ENCODE data around the gene ADH1C.
"Not testable (repeated sequence)": the region's sequence is repeated elsewhere in the genome, so short reads cannot be mapped to it uniquely, and the experiment has no call there.

ADH1C gene

DNA sequence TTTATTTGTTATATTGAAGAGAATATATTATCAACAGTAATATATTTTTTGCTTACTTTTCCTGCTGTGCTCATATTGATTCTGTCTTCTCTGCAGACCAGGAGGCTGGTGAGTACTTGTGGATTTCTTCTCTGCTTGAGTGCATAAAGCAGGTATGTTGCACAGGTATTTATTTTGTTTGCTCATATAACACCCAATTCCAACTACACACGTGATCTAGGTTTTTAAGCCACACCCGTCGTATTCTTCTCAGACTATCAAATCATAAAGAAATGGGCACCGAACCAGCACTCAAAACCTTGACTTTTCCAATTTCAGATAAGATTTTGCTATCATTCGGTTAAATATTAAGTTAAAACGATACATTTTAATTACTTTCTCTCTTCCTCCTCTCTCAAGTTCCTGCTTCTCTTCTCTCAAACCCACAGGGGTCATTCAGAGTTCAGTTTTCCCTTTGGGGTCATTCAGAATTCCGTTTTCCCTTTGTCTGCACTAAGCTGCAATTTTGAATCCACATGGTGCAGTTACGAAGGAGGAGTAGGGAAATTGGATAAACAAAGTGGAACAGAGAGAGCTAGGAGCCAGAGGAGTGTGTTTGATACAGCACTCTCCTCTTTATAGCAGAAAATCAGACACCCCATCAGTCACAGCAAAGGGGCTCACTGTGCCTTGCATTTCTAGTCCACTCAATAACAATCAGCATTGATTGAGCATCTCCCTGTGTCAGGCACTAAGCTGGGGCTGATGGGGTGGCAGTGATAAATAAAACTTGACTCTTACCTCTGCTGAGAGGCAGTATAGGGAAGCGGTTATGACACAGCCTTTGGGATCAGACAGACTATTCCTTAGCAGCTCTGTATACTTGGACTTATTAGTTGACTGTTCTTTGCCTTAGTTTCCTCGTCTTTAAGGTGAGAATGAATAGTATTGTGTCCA, at the start of gene ADH1C:
Gene ADH1C, minus strand, starts transcription at position 145 of the 936 bp plus-strand sequence. Its CDS starts 71 bp downstream, at position 74.
- DNase-seq (ENCODE audit: low read depth in 2 of 2) = no peak

DNA sequence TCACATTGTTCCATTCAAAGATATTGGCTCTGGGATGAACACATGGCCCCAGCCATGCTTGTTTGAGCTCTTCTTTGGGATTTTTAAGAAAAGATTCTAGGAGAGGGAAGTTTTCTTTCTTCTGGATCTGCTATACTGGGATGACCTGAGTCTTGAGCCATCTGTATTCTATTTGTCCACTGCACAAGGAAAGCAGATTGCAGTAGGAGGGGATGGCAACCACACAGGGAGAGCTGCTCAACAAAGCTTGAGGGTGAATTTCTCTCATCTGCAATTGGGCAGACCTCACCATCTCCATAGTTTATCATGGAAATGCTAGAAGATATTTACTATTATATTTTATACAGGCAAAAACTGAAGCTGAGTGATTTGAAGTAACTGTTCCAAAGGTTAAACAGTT, 48.3 kb upstream of the ADH1C start:
- DNase-seq (ENCODE audit: low read depth in 2 of 2) = no peak

- DNase-seq (ENCODE audit: low read depth in 2 of 2) = no peak
Observed at GRCh38 chr4:99399017-99399416, 46.5 kb upstream of the ADH1C start.

DNA sequence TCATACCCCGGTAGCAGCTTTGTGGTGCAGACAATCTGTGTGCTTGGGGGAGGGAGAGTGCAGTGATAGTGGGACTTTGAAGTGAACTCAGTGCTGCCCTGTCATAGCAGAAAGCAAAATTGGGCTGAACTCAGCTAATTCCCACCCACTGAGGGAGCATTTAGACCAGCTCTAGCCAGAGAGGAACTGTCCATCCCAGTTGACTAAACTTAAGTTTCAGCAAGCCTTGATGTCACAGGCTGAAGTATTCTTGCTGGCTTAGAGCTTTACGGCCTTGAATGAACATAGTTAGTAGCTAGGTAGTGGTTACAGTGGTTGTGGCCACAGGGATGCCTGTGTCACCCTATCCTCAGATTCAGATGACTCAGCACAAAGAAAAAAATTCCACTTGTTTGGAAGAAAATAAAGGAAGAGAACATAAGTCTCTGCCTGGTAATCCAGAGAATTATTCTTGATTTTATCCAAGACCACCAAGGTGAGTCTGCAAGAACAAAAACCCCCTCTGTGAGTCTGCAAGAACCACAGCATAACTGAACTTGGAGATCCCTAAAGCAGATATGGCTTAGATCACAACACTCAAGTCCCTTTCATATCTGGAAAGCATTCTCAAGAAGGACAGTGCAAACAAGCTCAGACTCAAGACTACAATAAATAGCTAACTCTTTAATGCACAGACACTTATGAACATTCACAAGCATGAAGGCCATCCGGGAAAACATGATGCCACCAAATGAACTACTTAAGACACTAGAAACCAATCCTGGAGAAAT, 43.2 kb upstream of the ADH1C start:
- DNase-seq (ENCODE audit: low read depth in 2 of 2) = no peak

DNA sequence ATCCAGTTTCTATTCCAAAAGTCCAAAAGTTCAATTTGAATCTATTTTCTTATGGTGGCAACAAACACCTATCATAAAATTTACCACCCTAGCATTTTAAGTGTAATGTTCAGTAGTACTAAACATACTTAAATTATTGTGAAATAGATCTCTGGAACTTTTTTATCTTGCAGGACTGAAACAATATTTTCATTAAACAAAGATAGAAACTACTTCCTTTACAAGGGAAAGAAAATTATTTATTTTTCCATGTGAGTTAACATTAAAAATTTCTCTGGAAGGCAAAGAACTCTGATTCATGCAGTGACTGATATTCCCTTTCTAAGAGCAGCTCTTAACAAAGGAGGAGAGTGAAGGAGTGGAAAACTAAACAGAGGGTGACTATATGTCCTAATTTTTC, 42.4 kb upstream of the ADH1C start:
- no peak for DNase-seq (ENCODE audit: low read depth in 2 of 2)

GRCh38 chr4:99390055-99390454, 37.5 kb upstream of the ADH1C start:
- DNase-seq (ENCODE audit: low read depth in 2 of 2) = no peak

DNA sequence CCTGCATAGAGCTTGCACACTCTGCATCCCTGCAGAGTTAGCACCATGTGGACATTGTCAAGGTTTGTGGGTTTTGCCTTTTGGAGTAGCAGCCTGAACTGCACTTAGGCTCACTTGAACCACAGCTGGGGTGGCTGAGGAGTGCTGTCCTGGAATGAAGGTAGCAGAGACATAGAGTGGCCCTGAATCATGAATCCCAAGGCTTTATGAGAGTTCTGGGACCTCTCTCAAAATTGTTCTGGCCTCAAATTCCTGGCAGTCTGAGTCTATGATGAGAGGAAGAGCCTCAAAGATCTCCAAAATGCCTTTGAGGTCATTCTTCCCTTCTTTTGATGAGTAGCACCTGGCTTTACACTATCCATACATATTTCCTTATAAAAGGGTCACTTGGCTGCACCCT, 37.1 kb upstream of the ADH1C start:
- DNase-seq (ENCODE audit: low read depth in 2 of 2) = no peak

- no peak for DNase-seq (ENCODE audit: low read depth in 2 of 2)
Observed at GRCh38 chr4:99383833-99384392, 31.4 kb upstream of the ADH1C start.

- no peak for DNase-seq (ENCODE audit: low read depth in 2 of 2)
Observed at GRCh38 chr4:99383399-99383798, 30.9 kb upstream of the ADH1C start.

- no peak for DNase-seq (ENCODE audit: low read depth in 2 of 2)
Observed at GRCh38 chr4:99382745-99383360, 30.3 kb upstream of the ADH1C start.

DNA sequence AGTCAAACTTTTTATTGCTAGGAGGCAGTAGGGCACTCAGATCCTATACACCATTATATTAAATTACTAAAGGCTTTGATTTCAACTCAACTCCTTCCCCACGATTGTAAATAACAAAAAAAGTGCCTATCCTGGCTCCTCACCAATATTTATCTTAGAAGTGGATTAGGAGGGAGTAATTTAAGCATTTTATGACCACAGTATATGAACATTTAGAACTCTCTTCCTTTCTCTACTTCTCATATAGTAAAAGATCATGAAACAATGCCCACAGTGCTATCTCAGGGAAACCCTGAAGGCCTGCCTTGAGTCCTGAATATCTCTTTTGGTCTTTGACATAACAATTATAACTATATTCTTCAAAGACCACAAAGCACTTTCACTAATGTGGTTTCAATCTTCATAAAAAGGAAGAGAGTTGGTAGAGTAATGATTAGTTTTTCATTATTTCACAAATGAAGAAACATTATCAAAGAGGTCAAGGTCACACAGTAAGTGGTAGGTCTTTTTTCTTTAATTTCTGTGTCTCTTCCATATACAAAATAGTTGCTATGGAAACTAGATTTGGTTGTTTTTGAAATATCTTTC, 29.1 kb upstream of the ADH1C start:
- DNase-seq (ENCODE audit: low read depth in 2 of 2) = no peak

DNA sequence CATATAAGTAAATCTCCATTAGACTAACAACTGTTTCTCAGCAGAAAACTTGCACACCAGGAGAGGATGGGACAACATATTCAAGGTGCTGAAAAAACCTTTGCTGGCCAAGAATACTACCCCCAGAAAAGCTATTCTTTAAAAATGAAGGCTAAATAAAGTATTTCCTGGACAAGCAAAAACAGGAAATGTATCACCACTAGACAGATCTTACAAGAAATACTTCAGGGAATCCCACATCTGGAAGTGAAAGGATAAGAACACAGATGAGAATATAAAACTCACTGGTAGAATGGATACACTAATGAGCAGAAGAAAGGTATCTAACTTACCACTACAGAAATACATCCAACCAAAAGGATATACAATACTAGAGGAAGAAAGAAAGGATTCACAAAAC, 27.0 kb upstream of the ADH1C start:
- no peak for DNase-seq (ENCODE audit: low read depth in 2 of 2)

DNA sequence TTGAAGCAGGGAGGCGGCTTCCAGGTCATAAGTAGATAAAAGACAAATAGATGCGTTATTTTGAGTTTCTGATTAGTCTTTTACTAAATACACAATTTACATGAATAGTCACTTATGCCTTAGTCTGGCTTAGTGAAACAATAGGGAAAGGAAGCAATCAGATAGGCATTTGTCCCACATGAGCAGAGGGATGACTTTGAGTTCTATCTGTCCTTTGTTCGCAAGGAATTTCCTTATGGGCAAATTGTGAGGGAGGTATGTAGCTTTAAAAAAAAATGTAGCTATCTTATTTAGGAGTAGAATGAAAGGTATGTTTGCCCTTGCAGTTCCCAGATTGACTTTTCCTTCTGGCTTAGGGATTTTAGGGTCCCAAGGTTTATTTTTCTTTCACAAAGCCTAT, 26.3 kb upstream of the ADH1C start:
- DNase-seq (ENCODE audit: low read depth in 2 of 2) = no peak

DNA sequence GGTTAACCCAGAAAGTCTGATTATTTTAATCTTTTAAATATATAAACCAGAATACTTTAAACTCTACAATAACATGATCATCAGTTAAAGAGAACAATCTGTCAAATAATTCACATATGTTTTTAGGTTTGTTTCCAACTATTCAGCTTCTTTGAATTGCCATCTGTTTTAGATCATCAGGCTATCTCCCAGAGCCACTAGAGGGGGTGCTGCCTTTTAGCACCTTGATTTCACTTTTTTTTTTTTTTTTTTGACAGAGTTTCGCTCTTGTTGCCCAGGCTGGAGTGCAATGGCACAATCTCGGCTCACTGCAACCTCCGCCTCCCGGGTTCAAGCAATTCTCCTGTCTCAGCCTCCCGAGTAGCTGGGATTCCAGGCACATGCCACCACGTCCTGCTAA, 24.8 kb upstream of the ADH1C start:
- not testable (repeated sequence) for DNase-seq (ENCODE audit: low read depth in 2 of 2)

DNA sequence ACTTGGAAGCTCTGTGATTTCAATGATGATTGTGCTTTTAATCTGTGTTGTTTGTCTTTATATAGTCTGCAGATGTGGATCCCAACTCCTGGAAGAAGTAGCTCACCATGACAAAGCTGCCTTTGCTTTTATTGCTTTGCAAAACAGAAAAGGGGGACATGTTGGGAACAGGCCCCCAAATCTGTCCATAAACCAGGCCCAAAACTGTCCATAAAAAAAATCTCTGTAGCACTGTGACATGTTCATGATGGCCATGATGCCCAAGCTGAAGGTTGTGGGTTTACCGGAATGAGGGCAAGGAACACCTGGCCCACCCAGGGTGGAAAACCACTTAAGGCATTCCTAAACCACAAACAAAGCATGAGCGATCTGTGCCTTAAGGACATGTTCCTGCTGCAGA, 19.9 kb upstream of the ADH1C start:
- not testable (repeated sequence) for DNase-seq (ENCODE audit: low read depth in 2 of 2)

- DNase-seq (ENCODE audit: low read depth in 2 of 2) = not testable (repeated sequence)
Observed at GRCh38 chr4:99367817-99368216, 15.3 kb upstream of the ADH1C start.

DNA sequence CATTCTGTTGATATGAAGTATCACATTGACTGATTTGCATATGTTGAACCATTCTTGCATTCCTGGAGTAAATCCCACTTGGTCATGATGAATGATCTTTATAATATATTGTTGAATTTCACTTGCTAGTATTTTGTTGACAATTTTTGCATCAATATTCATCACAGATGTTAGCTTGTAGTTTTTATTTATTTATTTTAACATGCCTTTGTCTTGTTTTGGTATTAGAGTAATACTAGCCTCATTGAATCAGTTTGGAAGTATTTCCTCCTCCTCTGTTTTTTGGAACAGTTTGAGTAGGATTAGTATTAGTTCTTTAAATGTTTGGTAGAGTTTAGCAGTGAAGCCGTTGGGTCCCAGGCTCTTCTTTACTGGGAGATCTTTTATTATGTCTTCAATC, 13.9 kb upstream of the ADH1C start:
- DNase-seq (ENCODE audit: low read depth in 2 of 2) = no peak

DNA sequence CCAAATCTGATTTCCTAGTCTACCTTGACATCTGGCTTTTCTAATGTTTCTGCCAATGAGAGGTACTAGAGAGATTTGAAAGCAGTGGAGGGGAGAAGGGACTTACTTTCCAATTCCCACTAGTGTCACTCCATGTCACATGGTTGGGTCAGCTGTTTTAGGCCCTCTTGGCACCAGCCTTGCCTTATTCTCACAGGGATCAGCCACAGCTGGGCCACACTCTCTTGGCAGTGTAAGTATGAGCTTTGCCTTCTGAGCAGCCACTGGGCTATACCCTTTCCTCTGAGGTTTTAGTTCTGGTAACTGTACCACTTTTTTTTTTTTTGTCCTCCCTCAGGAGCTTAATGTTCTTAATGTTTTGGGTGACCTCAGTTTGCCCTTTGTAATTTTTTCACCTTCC, 10.2 kb upstream of the ADH1C start:
- no peak for DNase-seq (ENCODE audit: low read depth in 2 of 2)

DNA sequence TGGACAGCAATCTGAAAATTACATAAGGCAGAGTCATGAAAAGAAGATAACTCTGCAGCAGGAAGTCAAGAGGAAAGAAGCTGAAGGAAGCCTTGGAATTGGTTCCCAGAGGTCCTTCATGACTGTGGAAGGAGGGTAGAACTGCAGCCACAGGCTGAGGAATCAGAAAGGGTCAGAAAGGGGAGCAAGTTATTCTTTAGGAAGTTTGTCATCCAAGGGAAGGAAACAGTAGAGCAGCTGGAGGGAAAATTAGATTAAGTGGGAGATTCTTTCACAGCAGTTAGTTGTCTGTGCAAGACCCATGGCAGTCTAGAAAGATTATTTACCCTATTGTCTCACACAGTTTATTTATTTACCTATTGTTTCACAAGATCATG, 9.3 kb upstream of the ADH1C start:
- DNase-seq (ENCODE audit: low read depth in 2 of 2) = no peak

- no peak for DNase-seq (ENCODE audit: low read depth in 2 of 2)
Observed at GRCh38 chr4:99361268-99361898, 8.8 kb upstream of the ADH1C start.

DNA sequence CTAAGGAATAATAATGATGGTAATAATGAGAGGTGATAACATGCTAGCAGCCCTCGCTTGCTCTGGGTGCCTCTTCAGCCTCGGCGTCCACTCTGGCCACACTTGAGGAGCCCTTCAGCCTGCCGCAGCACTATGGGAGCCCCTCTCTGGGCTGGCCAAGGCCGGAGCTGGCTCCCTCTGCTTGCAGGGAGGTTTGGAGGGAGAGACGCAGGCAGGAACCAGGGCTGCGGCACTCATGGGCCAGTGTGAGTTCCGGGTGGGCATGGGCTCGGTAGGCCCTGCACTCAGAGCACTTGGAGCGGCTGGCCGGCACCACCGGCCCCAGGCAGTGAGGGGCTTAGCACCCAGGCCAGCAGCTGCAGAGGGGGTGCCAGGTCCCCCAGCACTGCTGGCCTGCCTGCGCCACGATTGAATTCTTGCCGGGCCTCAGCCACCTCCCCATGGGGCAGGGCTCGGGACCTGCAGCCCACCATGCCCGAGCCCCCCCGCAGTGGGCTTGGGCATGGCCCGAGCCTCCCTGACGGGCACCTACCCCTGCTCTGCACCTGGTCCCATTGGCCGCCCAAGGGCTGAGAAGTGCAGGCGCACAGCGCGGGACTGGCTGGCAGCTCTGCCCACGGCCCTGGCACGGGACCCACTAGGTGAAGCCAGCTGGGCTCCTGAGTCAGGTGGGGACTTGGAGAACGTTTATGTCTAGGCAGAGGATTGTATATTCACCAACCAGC, 7.1 kb upstream of the ADH1C start:
- DNase-seq (ENCODE audit: low read depth in 2 of 2) = no peak

Measured in activated CD4-positive, alpha-beta T cell treated with anti-CD3 and anti-CD28 coated beads for 24 hours (primary cell).